PFSK-1 (cell line): ENCODE data around the gene SMARCC1.

Source experiments
- POLR2AphosphoS5 ChIP-seq: IDR thresholded peaks from 2 replicates; pipeline ENCODE4 v1.6.1; 2012; ENCODE audit warnings: low read depth, mild to moderate bottlenecking, control low read depth, low read length, moderate library complexity
- REST ChIP-seq, 2 experiments: IDR thresholded peaks; 2 replicates each; pipeline versions ENCODE4 v1.6.1 to v1.8.0; 2011 to 2012; ENCODE audit warnings: low read depth in 2 of 2, low read length in 2 of 2, control low read depth in 1 of 2, inconsistent platforms in 1 of 2, mild to moderate bottlenecking in 1 of 2, moderate library complexity in 1 of 2; ENCODE audit not compliant: insufficient read depth in 1 of 2
- SIN3A ChIP-seq: IDR thresholded peaks from 2 replicates; pipeline ENCODE4 v1.6.1; 2012; ENCODE audit warnings: mild to moderate bottlenecking, low read length, moderate library complexity, borderline replicate concordance; ENCODE audit not compliant: insufficient read depth
- TAF1 ChIP-seq: IDR thresholded peaks from 2 replicates; pipeline ENCODE4 v1.6.1; 2012; ENCODE audit warnings: low read length, control low read depth, borderline replicate concordance; ENCODE audit not compliant: insufficient read depth

DNA sequence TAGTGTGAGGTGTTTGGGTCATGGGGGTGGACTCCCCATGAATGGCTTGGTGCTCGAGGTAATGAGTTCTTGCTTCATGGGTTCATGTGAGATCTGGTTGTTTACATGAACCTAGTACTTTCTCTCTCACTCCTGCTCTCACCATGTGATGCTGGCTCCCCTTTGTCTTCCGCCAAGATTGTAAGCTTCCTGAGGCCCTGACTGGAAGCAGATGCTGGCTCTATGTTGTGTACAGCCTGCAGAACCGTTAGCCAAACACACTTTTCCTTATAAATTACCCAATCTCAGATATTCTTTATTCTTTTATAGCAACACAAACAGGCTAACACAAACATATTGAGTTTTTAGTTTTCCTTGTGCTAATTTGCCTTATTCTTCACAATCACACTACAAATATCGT, 199.9 kb downstream of the SMARCC1 start:
- no peak for TF ChIP-seq REST (IDR thresholded peaks at IDR 0.05; ENCODE audit: insufficient read depth in 1 of 2, low read depth in 2 of 2, low read length in 2 of 2)
- no peak for TF ChIP-seq SIN3A
- TF ChIP-seq TAF1, result no peak
- no peak for TF ChIP-seq POLR2AphosphoS5
